Astrocyte (in vitro differentiated cells and primary cell): Measurements from ENCODE around the gene S1PR5. TPM values are rescaled to one million over a fixed set of nuclear protein-coding genes. Genes with fewer than 3 reads are reported as not detected.
"Not testable (repeated sequence)": the region's sequence is repeated elsewhere in the genome, so short reads cannot be mapped to it uniquely, and the experiment has no call there.

Experiments
- DNase-seq: peaks from one replicate; pipeline ENCODE4 v3.0.0-alpha.2; 2010; ENCODE audit warnings: low read depth
- FAIRE-seq: peaks from 2 replicates; lab custom pipeline; 2011; peaks lifted over from hg19 to GRCh38; lab: Jason Lieb, UNC
- H2AFZ ChIP-seq: 2 replicates; pipeline ENCODE4 v1.6.0; 2012; ENCODE audit warnings: low read depth, low read length, inconsistent platforms
- H3K27ac ChIP-seq: 2 replicates; pipeline ENCODE4 v1.5.1; 2011; ENCODE audit warnings: low read depth, low read length, inconsistent platforms
- H3K27me3 ChIP-seq: 2 replicates; pipeline ENCODE4 v1.6.0; 2011; ENCODE audit warnings: low read length, inconsistent platforms; ENCODE audit not compliant: insufficient read depth
- H3K36me3 ChIP-seq: 2 replicates; pipeline ENCODE4 v1.5.1; 2011; ENCODE audit warnings: low read length, inconsistent platforms; ENCODE audit not compliant: insufficient read depth
- H3K4me1 ChIP-seq: 2 replicates; pipeline ENCODE4 v1.5.1; 2011; ENCODE audit warnings: low read length, inconsistent platforms; ENCODE audit not compliant: insufficient read depth
- H3K4me2 ChIP-seq: 2 replicates; pipeline ENCODE4 v1.6.0; 2012; ENCODE audit warnings: low read length, inconsistent platforms
- H3K4me3 ChIP-seq: 2 replicates; pipeline ENCODE4 v1.5.1; 2011; ENCODE audit warnings: low read depth, mild to moderate bottlenecking, low read length, inconsistent platforms; ENCODE audit not compliant: insufficient read depth
- H3K79me2 ChIP-seq: 2 replicates; pipeline ENCODE4 v1.6.0; 2012; ENCODE audit warnings: mild to moderate bottlenecking, low read length, inconsistent platforms; ENCODE audit not compliant: insufficient read depth
- H3K9ac ChIP-seq: 2 replicates; pipeline ENCODE4 v1.6.0; 2012; ENCODE audit warnings: mild to moderate bottlenecking, low read length, inconsistent platforms
- H3K9me3 ChIP-seq: 2 replicates; pipeline ENCODE4 v1.5.1; 2012; ENCODE audit warnings: low read depth, mild to moderate bottlenecking, low read length, inconsistent platforms; ENCODE audit not compliant: insufficient read depth
- H4K20me1 ChIP-seq: 2 replicates; pipeline ENCODE4 v1.6.0; 2012; ENCODE audit warnings: low read length, inconsistent platforms; ENCODE audit not compliant: insufficient read depth
- H3K27ac Mint-ChIP-seq: one replicate; pipeline ENCODE4 v1.8.0; 2021; ENCODE audit warnings: mild to moderate bottlenecking, mixed read lengths; ENCODE audit not compliant: unreplicated experiment
- H3K27me3 Mint-ChIP-seq: one replicate; pipeline ENCODE4 v1.8.0; 2021; ENCODE audit warnings: low read depth, mixed read lengths; ENCODE audit not compliant: unreplicated experiment
- H3K36me3 Mint-ChIP-seq: one replicate; pipeline ENCODE4 v1.8.0; 2021; ENCODE audit warnings: low read depth, mixed read lengths; ENCODE audit not compliant: unreplicated experiment
- H3K4me1 Mint-ChIP-seq: one replicate; pipeline ENCODE4 v1.8.0; 2021; ENCODE audit warnings: low read depth, mixed read lengths; ENCODE audit not compliant: unreplicated experiment
- H3K4me3 Mint-ChIP-seq: one replicate; pipeline ENCODE4 v1.8.0; 2021; ENCODE audit warnings: mild to moderate bottlenecking, moderate library complexity, mixed read lengths; ENCODE audit not compliant: unreplicated experiment
- H3K9me3 Mint-ChIP-seq: one replicate; pipeline ENCODE4 v1.8.0; 2021; ENCODE audit warnings: mild to moderate bottlenecking, mixed read lengths; ENCODE audit not compliant: unreplicated experiment
- EZH2 ChIP-seq: IDR thresholded peaks from 2 replicates; pipeline ENCODE4 v1.6.1; 2012; ENCODE audit warnings: mild to moderate bottlenecking, low read length, inconsistent platforms; ENCODE audit not compliant: insufficient read depth
- total RNA-seq: library from RNA; stranded (reverse); gene quantifications from 2 replicates; pipeline ENCODE4 v1.2.1, GENCODE V29; 2021
- TF ChIP-seq, protein P1 (sequence below): IDR thresholded peaks from 2 replicates; pipeline ENCODE4 v1.5.1; 2011; ENCODE audit warnings: low read depth, mild to moderate bottlenecking, inconsistent platforms, low read length, moderate library complexity; ENCODE audit not compliant: insufficient read depth

Gene S1PR5
- total RNA-seq, 1 donor from 2014 or later = 1.00 TPM

DNA sequence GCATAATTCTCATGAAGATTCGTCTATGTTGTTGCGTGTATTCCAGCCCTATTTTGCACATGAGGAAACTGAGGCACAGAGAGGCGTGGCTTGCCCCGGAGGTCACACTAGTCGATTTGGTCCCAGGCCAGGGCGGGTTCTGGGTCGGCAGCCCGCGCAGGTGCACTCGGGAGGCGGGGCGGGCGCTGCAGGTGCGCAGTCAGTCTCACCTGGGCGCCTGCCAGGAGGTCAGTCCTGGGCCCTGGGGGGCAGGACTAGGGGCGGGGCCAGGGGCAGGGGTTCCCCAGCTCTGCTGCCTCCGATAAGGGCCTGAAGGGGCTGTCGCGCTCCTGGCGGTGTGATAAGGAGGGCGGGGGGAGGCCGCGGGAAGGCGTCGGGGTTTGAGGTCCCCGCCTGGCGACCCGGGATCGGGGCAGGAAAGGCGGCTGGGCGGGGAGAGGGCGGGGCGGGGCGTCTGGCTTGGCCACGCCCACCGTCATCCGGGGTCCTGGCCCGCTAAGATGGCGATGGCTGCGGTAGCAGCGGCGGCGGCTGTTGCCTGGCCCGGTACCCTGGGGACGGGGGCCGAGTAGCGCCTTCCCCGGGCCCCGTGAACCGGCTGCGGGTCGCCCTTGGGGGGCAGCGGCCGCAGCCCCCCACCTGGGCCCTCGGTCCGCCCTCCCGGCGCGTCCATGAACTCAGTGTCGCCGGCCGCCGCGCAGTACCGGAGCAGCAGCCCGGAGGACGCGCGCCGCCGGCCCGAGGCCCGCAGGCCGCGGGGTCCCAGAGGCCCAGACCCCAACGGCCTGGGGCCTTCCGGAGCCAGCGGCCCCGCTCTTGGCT, 26.4 kb upstream of the S1PR5 start, which contains the start of gene ATG4D:
Gene ATG4D (plus strand): TSS at position 485 of the 822 bp plus-strand sequence. CDS start 187 bp downstream, at position 672.
- TF ChIP-seq, protein P1, sequence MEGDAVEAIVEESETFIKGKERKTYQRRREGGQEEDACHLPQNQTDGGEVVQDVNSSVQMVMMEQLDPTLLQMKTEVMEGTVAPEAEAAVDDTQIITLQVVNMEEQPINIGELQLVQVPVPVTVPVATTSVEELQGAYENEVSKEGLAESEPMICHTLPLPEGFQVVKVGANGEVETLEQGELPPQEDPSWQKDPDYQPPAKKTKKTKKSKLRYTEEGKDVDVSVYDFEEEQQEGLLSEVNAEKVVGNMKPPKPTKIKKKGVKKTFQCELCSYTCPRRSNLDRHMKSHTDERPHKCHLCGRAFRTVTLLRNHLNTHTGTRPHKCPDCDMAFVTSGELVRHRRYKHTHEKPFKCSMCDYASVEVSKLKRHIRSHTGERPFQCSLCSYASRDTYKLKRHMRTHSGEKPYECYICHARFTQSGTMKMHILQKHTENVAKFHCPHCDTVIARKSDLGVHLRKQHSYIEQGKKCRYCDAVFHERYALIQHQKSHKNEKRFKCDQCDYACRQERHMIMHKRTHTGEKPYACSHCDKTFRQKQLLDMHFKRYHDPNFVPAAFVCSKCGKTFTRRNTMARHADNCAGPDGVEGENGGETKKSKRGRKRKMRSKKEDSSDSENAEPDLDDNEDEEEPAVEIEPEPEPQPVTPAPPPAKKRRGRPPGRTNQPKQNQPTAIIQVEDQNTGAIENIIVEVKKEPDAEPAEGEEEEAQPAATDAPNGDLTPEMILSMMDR = no peak
- TF ChIP-seq EZH2 = no peak
- Mint-ChIP-seq H3K36me3 (peaks cover 2% of the 10 kb centered on the region), H3K27me3 (peaks cover 7% of the 10 kb centered on the region), H3K4me3 (peak within 1 kb of the TSS; percentile 91), H3K4me1 (no peaks in the 10 kb centered on the region), H3K9me3 (no peaks in the 10 kb centered on the region), H3K27ac (peak within 1 kb of the TSS; percentile 75)
- H3K9ac ChIP-seq = peak within 1 kb of the TSS; percentile 95
- H3K9me3 ChIP-seq = no peaks in the 10 kb centered on the region
- no peaks in the 10 kb centered on the region for H3K36me3 ChIP-seq
- H3K27me3 ChIP-seq = no peaks in the 10 kb centered on the region
- peak within 1 kb of the TSS; percentile 98 for H3K4me2 ChIP-seq
- FAIRE-seq (no peak), DNase-seq (no peak)
- peak within 1 kb of the TSS; percentile 88 for H3K4me3 ChIP-seq
- H3K4me1 ChIP-seq = peaks cover 6% of the 10 kb centered on the region
- H3K27ac ChIP-seq = peak within 1 kb of the TSS; percentile 61
- H2AFZ ChIP-seq = peak within 1 kb of the TSS; percentile 89
- peaks cover 32% of the 10 kb centered on the region for H3K79me2 ChIP-seq
- peaks cover 16% of the 10 kb centered on the region for H4K20me1 ChIP-seq

DNA sequence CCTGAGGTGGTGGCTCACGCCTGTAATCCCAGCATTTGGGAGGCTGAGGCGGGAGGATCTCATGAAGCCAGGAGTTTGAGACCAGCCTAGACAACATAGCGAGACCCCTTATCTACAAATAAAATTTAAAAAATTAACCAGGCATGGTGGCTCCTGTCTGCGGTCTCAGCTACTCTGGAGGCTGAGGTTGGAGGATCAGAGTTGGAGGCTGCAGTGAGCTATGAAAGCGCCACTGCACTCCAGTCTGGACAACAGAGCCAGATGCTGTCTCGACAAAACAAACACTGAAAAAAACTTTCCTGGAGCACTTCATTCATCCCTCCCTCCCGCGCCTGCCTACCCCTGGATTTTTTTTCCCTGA, 25.8 kb upstream of the S1PR5 start:
- peak overlapping the region; percentile 98 for H3K4me2 ChIP-seq
- no peak overlapping the region for H3K4me3 ChIP-seq

DNA sequence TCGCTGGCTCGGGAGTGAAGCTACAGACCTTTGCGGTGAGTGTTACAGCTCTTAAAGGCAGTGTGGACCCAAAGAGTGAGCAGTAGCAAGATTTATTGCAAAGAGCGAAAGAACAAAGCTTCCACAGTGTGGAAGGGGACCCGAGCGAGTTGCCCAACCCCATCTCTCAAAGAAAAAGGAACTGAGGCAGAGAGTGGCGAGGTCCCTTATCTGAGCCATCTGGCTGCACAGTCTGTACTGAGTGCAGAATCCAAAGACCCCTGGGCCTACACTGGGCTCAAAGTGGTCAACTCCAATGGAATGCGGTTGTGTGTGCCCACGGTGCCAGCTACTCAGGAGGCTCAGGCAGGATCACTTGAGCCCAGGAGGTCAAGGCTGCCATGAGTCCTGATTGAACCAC, 21.8 kb upstream of the S1PR5 start:
- H3K27ac ChIP-seq, H3K36me3 Mint-ChIP-seq, H3K9me3 ChIP-seq, H3K36me3 ChIP-seq, H3K27ac Mint-ChIP-seq, H3K4me2 ChIP-seq, H3K4me1 Mint-ChIP-seq, DNase-seq, H3K4me3 Mint-ChIP-seq, FAIRE-seq, H4K20me1 ChIP-seq, H3K4me1 ChIP-seq, H2AFZ ChIP-seq, H3K9me3 Mint-ChIP-seq, H3K9ac ChIP-seq, H3K79me2 ChIP-seq, H3K4me3 ChIP-seq: not testable (repeated sequence)
- H3K27me3 ChIP-seq = peaks cover 10% of the 10 kb centered on the region
- H3K27me3 Mint-ChIP-seq = peaks cover 24% of the 10 kb centered on the region

More for the DNA sequence above, 25.8 kb upstream of the S1PR5 start:
- DNase-seq = no peak
- Histone ChIP-seq H3K36me3 (no peaks in the 10 kb centered on the region), H3K9ac (no peak overlapping the region), H3K27me3 (peaks cover 3% of the 10 kb centered on the region), H3K79me2 (peaks cover 28% of the 10 kb centered on the region), H4K20me1 (peaks cover 12% of the 10 kb centered on the region), H2AFZ (no peak overlapping the region), H3K27ac (no peak overlapping the region), H3K9me3 (no peaks in the 10 kb centered on the region), H3K4me1 (peaks cover 6% of the 10 kb centered on the region)
- Mint-ChIP-seq H3K9me3 (no peaks in the 10 kb centered on the region), H3K27me3 (peaks cover 13% of the 10 kb centered on the region), H3K36me3 (no peaks in the 10 kb centered on the region), H3K4me3 (peak overlapping the region; percentile 82), H3K4me1 (no peaks in the 10 kb centered on the region), H3K27ac (no peak overlapping the region)
- TF ChIP-seq, protein P1 = no peak
- no peak for TF ChIP-seq EZH2
- FAIRE-seq = no peak
